Liver (tissue), 9 donors: Measurements from ENCODE around the gene ZFYVE28. TPM values are rescaled to one million over a fixed set of nuclear protein-coding genes. Genes with fewer than 3 reads are reported as not detected.

Experiments
- DNase-seq: peaks from one replicate; pipeline ENCODE4 v3.0.0-alpha.2; 2017; ENCODE audit warnings: low spot score
- H3K27ac ChIP-seq, 2 donors: one replicate each; pipeline ENCODE4 v1.7.0; 2013; ENCODE audit warnings: inconsistent platforms in 2 of 2, low read length in 2 of 2, control low read depth in 1 of 2, low read depth in 1 of 2, mild to moderate bottlenecking in 1 of 2
- H3K27me3 ChIP-seq, 4 donors: one replicate each; pipeline versions ENCODE4 v1.6.1 to v1.7.0; 2013; ENCODE audit warnings: low read length in 3 of 4, inconsistent platforms in 1 of 4, mild to moderate bottlenecking in 1 of 4, moderate library complexity in 1 of 4; ENCODE audit not compliant: control insufficient read depth in 4 of 4, insufficient read depth in 4 of 4
- H3K36me3 ChIP-seq, 4 donors: one replicate each; pipeline versions ENCODE4 v1.6.1 to v1.7.0; 2013; ENCODE audit warnings: low read length in 3 of 4, mild to moderate bottlenecking in 3 of 4, low read depth in 1 of 4, moderate library complexity in 1 of 4; ENCODE audit not compliant: control insufficient read depth in 4 of 4, insufficient read depth in 3 of 4
- H3K4me1 ChIP-seq, 4 donors: one replicate each; pipeline versions ENCODE4 v1.6.1 to v1.7.0; 2013; ENCODE audit warnings: low read length in 3 of 4, mild to moderate bottlenecking in 3 of 4, moderate library complexity in 1 of 4; ENCODE audit not compliant: control insufficient read depth in 4 of 4, insufficient read depth in 4 of 4
- H3K4me3 ChIP-seq, 3 donors: one replicate each; pipeline versions ENCODE4 v1.6.1 to v1.7.0; 2013; ENCODE audit warnings: low read length in 3 of 3, control low read depth in 1 of 3, low read depth in 1 of 3, mild to moderate bottlenecking in 1 of 3
- H3K9ac ChIP-seq, 2 donors: one replicate each; pipeline ENCODE4 v1.7.0; 2013; ENCODE audit warnings: low read length in 2 of 2, mild to moderate bottlenecking in 2 of 2, moderate library complexity in 2 of 2, control low read depth in 1 of 2, low read depth in 1 of 2
- H3K9me3 ChIP-seq, 4 donors: one replicate each; pipeline versions ENCODE4 v1.6.1 to v1.7.0; 2013; ENCODE audit warnings: low read length in 3 of 4; ENCODE audit not compliant: control insufficient read depth in 4 of 4
- ATF3 ChIP-seq: IDR thresholded peaks from 2 replicates; pipeline ENCODE4 v1.6.1; 2016; ENCODE audit warnings: antibody characterized with exemption
- CTCF ChIP-seq: fragments of 150-350 bp; IDR thresholded peaks from 2 replicates; pipeline ENCODE4 v1.5.1; 2017; ENCODE audit warnings: improper control_type of control experiment, low read depth, low read length; ENCODE audit not compliant: missing input control
- EGR1 ChIP-seq, 2 donors: IDR thresholded peaks; 2 replicates each; pipeline ENCODE4 v1.6.1; 2016 to 2018; ENCODE audit warnings: antibody characterized with exemption in 2 of 2, low read depth in 2 of 2
- FOXA1 ChIP-seq: IDR thresholded peaks from 2 replicates; pipeline ENCODE4 v1.6.1; 2016; ENCODE audit warnings: antibody characterized with exemption
- FOXA2 ChIP-seq: IDR thresholded peaks from 2 replicates; pipeline ENCODE4 v1.6.1; 2016; ENCODE audit warnings: antibody characterized with exemption
- GABPA ChIP-seq, 2 donors: IDR thresholded peaks in 1 of 2; conservative IDR thresholded peaks in 1 of 2; 2 replicates each; pipeline ENCODE4 v1.6.1; 2016; ENCODE audit warnings: antibody characterized with exemption in 2 of 2, mild to moderate bottlenecking in 1 of 2, moderate library complexity in 1 of 2
- HNF4A ChIP-seq, 2 donors: conservative IDR thresholded peaks; 2 replicates each; pipeline ENCODE4 v1.6.1; 2016; ENCODE audit warnings: antibody characterized with exemption in 2 of 2, mild to moderate bottlenecking in 2 of 2
- JUND ChIP-seq, 2 donors: IDR thresholded peaks; 2 replicates each; pipeline ENCODE4 v1.6.1; 2016; ENCODE audit warnings: antibody characterized with exemption in 2 of 2
- MAX ChIP-seq: IDR thresholded peaks from 2 replicates; pipeline ENCODE4 v1.6.1; 2016; ENCODE audit warnings: antibody characterized with exemption
- NR2F2 ChIP-seq: IDR thresholded peaks from 2 replicates; pipeline ENCODE4 v1.6.1; 2016; ENCODE audit warnings: antibody characterized with exemption
- RAD21 ChIP-seq, 2 donors: IDR thresholded peaks; 2 replicates each; pipeline ENCODE4 v1.6.1; 2016; ENCODE audit warnings: antibody characterized with exemption in 2 of 2, mild to moderate bottlenecking in 2 of 2
- REST ChIP-seq: IDR thresholded peaks from 2 replicates; pipeline ENCODE4 v1.6.1; 2016; ENCODE audit warnings: antibody characterized with exemption, mild to moderate bottlenecking
- RXRA ChIP-seq, 2 donors: IDR thresholded peaks; 2 replicates each; pipeline ENCODE4 v1.6.1; 2017 to 2018; ENCODE audit warnings: antibody characterized with exemption in 2 of 2, mild to moderate bottlenecking in 1 of 2
- SP1 ChIP-seq: IDR thresholded peaks from 2 replicates; pipeline ENCODE4 v1.6.1; 2018; ENCODE audit warnings: antibody characterized with exemption, mild to moderate bottlenecking
- TAF1 ChIP-seq: conservative IDR thresholded peaks from 2 replicates; pipeline ENCODE4 v1.6.1; 2016; ENCODE audit warnings: antibody characterized with exemption, mild to moderate bottlenecking
- YY1 ChIP-seq: IDR thresholded peaks from 2 replicates; pipeline ENCODE4 v1.6.1; 2016; ENCODE audit warnings: antibody characterized with exemption, mild to moderate bottlenecking
- ZBTB33 ChIP-seq: IDR thresholded peaks from 2 replicates; pipeline ENCODE4 v1.6.1; 2016; ENCODE audit warnings: antibody characterized with exemption
- WGBS: extraction: QIAGEN DNeasy Blood & Tissue Kit; methylation state at CpG from one replicate; pipeline ENCODE4 v1.1.7; 2013; 5-methylcytosine and 5-hydroxymethylcytosine counted together
- polyA plus RNA-seq, 2 donors: library from polyadenylated mRNA; stranded (reverse) in 1 of 2; unstranded in 1 of 2; fragments of 200-250 nt in 1 of 2; fragments of >200 nt in 1 of 2; fragmentation: Nextera tagmentation in 1 of 2; extraction: Ambion mirVana in 1 of 2; gene quantifications; one replicate each; pipeline versions ENCODE4 v1.2.1 to v1.2.3, GENCODE V29; 2013 to 2015
- total RNA-seq, 2 donors: library from RNA; depleted of rRNA; stranded (reverse); fragments of >200 nt; gene quantifications; one replicate each; pipeline ENCODE4 v1.2.3, GENCODE V29; 2014
- donor health status: healthy.
- donor health status: healthy.
- donor health status: healthy.
- donor health status: healthy.
- donor health status: healthy.

The ZFYVE28 gene
- total and polyA plus RNA-seq, 4 donors = 2.0 to 6.1 (median 2.7) TPM

- 82% methylated on average over 5 of the region's 5 CpGs for WGBS
- Histone ChIP-seq H3K36me3 (no peaks in the 10 kb centered on the region), H3K9me3 (no peaks in the 10 kb centered on the region), H3K4me1 (no peaks in the 10 kb centered on the region), H3K9ac (no peak overlapping the region), H3K4me3 (no peak overlapping the region), H3K27ac (no peak overlapping the region), H3K27me3 (no peaks in the 10 kb centered on the region)
- TF ChIP-seq RAD21 (IDR thresholded peaks at IDR 0.05) (no peak), JUND (IDR thresholded peaks at IDR 0.05) (no peak), YY1 (no peak), TAF1 (no peak), HNF4A (conservative IDR thresholded peaks at IDR 0.05) (no peak), GABPA (IDR thresholded peaks at IDR 0.05 in 1 of 2, conservative IDR thresholded peaks at IDR 0.05 in 1 of 2) (no peak), REST (no peak), CTCF (no peak), RXRA (IDR thresholded peaks at IDR 0.05) (no peak), ATF3 (no peak), ZBTB33 (no peak), EGR1 (IDR thresholded peaks at IDR 0.05; ENCODE audit: low read depth in 2 of 2) (no peak), FOXA2 (no peak), FOXA1 (no peak), SP1 (no peak), MAX (no peak), NR2F2 (no peak)
- DNase-seq = no peak
Measured at GRCh38 chr4:2378401-2378800, 40.0 kb downstream of the ZFYVE28 start.

- Histone ChIP-seq H3K9ac (no peak overlapping the region), H3K36me3 (no peaks in the 10 kb centered on the region), H3K27me3 (no peaks in the 10 kb centered on the region), H3K27ac (no peak overlapping the region), H3K4me3 (no peak overlapping the region), H3K9me3 (no peaks in the 10 kb centered on the region), H3K4me1 (no peaks in the 10 kb centered on the region)
- no peak for TF ChIP-seq CTCF
- no peak for TF ChIP-seq ZBTB33
- no peak for TF ChIP-seq YY1
- TF ChIP-seq RAD21 (IDR thresholded peaks at IDR 0.05) = no peak
- no peak for TF ChIP-seq HNF4A (conservative IDR thresholded peaks at IDR 0.05)
- 95% methylated on average over 14 of the region's 14 CpGs for WGBS
- DNase-seq = no peak
Measured at GRCh38 chr4:2377241-2377640, 41.2 kb downstream of the ZFYVE28 start.
